Choroid plexus epithelial cell (primary cell): ENCODE data around the gene SDR42E2.
"Not testable (repeated sequence)": the region's sequence is repeated elsewhere in the genome, so short reads cannot be mapped to it uniquely, and the experiment has no call there.

Source experiments
- DNase-seq: peaks from one replicate; pipeline ENCODE4 v3.0.0-alpha.2; 2010; ENCODE audit warnings: low read depth
- H3K4me3 ChIP-seq: 2 replicates; pipeline ENCODE4 v1.5.1; 2011; ENCODE audit warnings: low read depth, mild to moderate bottlenecking, control low read depth, low read length, moderate library complexity
- TF ChIP-seq, protein P1 (sequence below): conservative IDR thresholded peaks from 2 replicates; pipeline ENCODE4 v1.5.1; 2011; ENCODE audit warnings: low read depth, mild to moderate bottlenecking, control low read depth, inconsistent platforms, low read length, moderate library complexity

SDR42E2 gene

GRCh38 chr16:22195445-22195694, 33.1 kb downstream of the SDR42E2 start:
- H3K4me3 ChIP-seq = no peak overlapping the region
- TF ChIP-seq, protein P1, sequence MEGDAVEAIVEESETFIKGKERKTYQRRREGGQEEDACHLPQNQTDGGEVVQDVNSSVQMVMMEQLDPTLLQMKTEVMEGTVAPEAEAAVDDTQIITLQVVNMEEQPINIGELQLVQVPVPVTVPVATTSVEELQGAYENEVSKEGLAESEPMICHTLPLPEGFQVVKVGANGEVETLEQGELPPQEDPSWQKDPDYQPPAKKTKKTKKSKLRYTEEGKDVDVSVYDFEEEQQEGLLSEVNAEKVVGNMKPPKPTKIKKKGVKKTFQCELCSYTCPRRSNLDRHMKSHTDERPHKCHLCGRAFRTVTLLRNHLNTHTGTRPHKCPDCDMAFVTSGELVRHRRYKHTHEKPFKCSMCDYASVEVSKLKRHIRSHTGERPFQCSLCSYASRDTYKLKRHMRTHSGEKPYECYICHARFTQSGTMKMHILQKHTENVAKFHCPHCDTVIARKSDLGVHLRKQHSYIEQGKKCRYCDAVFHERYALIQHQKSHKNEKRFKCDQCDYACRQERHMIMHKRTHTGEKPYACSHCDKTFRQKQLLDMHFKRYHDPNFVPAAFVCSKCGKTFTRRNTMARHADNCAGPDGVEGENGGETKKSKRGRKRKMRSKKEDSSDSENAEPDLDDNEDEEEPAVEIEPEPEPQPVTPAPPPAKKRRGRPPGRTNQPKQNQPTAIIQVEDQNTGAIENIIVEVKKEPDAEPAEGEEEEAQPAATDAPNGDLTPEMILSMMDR = no peak

DNA sequence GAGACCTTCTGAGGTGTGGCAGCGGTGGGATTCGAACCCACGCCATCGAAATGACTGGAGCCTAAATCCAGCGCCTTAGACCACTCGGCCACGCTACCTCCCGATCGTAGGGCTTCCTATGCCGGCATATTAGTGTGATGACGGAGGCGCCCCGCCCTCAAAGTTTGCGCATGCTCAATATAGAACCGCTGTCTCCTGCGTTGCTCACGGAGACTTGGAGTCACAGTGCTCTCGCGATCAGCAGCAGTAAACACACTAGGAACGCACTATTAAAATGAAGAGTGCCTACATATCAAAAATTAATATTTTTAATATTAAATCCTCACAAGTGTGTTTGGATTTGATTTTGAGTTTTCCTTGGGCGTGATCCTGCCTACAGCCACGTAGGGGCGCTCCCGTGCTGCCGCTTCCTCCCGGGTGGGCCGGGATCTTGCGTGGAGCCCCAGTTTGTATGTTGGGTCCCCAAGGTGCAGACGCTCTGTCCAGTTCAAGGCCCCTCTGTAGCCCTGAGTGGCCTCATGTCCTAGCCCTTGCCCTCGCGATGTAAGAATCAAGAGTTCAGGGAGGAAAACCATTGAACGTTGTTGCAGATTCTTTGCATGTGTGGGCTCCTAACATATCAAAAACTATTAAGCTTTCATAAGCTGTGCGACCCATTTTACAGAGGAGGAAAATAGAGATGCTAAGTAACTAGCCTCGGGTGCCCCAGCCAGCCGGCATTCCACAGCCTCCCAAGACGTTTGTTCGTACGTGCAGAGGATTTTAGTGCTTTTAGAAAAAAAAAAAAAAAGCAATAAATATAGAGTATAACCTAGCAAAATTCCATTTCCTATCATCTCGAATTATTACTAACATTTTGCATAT, 33.6 kb downstream of the SDR42E2 start:
- peak; percentile 93 for DNase-seq

More at GRCh38 chr16:22195445-22195694, 33.1 kb downstream of the SDR42E2 start:
- DNase-seq = no peak

DNA sequence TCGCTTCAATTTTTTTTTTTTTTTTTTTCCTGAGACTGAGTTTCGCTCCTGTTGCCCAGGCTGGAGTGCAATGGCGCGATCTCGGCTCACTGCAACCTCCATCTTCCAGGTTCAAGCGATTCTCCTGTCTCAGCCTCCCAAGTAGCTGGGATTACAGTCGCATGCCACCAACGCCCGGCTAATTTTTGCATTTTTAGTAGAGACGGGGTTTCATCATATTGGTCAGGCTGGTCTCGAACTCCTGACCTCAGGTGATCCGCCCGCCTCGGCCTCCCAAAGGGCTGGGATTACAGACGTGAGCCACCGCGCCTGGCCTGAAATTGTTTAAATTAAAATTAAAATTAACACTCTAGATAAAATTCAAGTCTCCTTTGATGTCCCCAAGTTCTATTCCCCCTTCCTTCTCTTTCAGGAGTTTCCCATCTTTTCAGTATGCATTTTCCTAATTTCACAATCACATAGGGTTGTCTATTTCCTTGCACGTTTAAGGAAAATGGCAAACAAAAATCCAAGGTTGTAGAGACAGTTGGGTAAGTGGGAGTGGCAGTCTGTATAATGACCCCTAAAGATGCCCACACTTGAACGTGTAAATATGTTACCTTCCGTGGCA, 34.4 kb downstream of the SDR42E2 start:
- DNase-seq, H3K4me3 ChIP-seq: not testable (repeated sequence)

More for the DNA sequence above, 33.6 kb downstream of the SDR42E2 start:
- TF ChIP-seq, protein P1 = peak; percentile 92
- peak overlapping the region; percentile 67 for H3K4me3 ChIP-seq

DNA sequence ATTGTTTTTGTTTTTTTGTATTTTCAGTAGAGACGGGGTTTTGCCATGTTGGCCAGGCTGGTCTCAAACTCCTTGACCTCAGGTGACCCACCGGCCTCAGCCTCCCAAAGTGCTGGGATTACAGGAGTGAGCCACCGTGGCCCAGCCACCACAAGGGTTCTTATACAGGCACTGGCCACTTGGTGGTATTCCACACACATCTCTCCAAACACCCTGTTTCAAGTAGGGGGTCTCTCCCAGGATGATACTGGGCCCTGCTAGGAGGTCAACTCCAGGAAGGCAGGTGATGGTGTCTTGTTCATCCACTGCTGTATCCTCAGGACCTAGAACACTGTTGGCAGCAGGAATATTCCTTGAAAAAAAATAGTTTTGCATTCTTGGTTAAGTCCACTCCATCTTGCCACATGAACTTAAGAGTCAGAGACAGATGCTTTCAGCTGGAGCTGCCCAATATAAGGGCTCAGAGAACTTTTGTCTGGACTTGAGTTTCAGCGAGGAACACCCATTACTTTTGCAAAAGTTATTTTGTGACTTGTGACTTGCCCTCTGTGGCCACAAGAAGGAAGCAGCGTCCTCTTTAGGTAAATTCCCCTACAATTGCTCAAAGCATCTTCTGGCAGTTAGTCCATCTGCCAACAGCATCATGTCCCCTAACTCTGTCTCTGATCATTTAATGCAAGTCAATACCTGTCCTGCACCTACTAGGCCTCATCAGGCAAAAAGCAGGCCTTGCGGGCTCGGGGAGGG, 36.4 kb downstream of the SDR42E2 start:
- DNase-seq = no peak
- TF ChIP-seq, protein P1 = peak; percentile 20
- no peak overlapping the region for H3K4me3 ChIP-seq

DNA sequence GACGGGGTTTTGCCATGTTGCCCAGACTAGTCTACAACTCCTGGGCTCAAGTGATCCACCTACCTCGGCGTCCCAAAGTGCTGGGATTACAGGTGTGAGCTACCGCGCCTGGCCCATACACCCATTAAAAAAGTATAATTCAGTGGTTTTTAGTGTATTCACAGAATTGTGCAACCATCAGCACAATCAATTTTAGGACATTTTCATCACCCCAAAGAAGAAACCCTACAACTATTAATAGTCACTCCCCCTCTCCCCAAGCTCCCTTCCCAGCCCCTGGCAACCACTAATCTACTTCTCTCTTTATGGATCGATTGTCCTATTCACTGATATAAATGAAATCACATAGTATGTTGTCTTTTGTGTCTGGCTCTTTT, 39.9 kb downstream of the SDR42E2 start:
- no peak overlapping the region for H3K4me3 ChIP-seq
- no peak for DNase-seq
- TF ChIP-seq, protein P1 = no peak

DNA sequence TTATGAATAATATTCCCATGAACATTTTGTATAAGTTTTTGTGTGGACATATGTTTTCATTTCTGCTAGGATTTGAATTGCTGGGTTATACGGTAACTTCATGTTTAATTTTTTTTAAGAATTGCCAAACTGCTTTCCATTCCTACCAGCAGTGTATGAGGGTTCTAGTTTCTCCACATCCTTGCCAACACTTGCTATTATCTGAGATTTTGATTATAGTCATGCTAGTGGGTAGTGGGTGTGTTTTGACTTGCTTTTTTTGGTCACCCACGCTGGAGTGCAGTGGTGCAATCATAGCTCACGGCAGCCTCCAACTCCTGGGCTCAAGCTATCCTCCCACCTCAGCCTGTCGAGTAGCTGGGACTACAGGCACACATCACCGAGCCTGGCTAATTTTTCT, 40.8 kb downstream of the SDR42E2 start:
- H3K4me3 ChIP-seq = no peak overlapping the region
- TF ChIP-seq, protein P1 = no peak
- no peak for DNase-seq

DNA sequence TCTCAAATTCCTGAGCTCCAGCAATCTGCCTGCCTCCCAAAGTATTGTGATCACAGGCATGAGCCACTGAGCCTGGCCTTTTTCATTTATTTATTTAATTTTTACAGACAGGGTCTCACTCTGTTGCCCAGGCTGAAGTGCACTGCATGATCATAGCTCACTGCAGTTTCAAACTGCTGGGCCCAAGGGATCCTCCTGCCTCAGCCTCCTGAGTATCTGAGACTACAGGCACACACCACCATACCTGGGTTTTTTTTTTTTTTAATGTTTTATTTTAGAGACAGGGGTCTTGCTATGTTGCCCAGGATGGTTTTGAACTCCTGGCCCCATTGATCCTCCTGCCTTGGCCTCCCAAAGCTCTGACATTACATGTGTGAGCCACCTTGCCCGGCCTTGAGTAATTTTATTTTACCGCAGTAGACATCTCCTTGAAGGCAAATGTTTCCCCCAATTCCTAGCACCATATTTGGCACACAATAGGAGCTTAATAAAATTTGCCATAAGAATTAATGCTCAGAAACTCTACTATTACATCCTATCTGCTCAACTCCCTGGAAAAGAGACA, 41.9 kb downstream of the SDR42E2 start:
- no peak overlapping the region for H3K4me3 ChIP-seq
- DNase-seq = no peak
- TF ChIP-seq, protein P1 = no peak
